Ecto neural progenitor cell (in vitro differentiated cells): Measurements from ENCODE around the gene PCP4.
"Not testable (repeated sequence)": the region's sequence is repeated elsewhere in the genome, so short reads cannot be mapped to it uniquely, and the experiment has no call there.

Source experiments
- DNase-seq: peaks from one replicate; pipeline ENCODE4 v3.0.0-alpha.2; 2018; ENCODE audit warnings: low spot score

The PCP4 gene

DNA sequence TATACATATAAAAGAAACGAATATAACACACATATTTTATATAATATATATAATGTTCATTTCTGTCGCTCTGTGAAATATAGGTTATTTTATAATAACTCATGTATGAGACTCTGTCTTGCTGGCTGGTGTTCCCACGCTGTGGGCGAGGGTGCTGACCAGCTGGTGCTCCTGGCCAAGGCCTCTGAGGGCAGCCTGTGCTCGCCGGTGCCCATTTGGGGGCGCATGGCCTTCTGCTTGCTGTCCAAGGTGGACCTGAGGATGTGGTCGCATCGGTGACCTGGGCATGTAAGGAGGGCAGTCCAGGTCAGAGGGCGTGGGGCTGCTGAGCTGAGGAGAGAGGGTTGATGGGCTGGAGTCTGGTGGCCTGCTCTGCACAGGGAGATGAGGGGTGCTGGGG, 1.1 kb upstream of the PCP4 start:
- DNase-seq: no peak

DNA sequence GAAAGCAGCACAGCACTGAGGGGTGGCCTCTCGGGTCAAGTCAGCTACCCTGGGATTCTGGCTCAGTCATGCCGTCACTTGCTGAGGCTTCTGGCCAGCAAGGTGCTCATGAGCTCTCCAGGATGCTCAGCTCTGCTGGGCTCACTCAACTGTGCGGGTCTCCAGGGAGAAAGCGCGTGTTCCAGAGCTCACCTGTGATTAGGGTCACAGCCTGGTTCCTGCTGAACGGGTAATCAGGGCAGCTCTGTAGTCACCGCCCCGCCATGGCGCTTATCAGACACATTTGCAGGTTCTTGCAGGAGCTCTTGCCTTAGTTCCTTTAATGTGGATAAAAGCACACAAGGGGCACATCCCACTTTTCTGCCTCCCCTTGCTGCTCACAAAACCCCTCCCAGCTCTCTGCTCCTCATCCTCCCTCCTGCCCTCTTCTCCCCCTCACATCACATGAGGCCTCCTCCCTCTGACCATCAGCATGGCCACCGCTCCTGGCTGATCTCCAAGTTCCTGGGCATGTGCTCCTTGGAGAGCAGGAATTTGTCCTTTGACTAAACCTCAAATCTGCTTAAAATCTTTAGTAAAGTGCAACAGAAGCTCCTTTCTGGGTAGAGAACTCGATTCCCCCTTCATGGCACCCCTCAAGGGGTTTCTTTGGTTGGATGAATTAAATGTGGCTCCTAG, 2.0 kb downstream of the PCP4 start:
- no peak for DNase-seq

DNA sequence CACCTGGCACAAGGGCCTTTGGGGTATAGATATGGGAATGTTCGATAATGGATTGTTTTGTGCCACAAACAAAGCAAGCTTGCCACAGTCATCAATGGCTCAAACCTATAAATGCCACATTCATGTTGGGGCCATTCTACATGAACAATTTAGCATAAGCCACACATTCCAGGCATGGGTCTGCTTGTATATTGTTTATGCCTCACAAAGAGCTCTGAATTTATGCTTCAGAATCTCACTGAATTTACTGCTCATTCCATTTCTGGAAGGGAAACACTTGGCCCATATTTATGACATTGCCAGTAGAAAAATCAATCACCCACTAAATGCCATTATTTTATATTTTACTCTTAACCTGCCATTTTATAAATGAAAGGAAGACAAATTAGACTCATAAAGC, 6.4 kb downstream of the PCP4 start:
- DNase-seq: no peak

DNA sequence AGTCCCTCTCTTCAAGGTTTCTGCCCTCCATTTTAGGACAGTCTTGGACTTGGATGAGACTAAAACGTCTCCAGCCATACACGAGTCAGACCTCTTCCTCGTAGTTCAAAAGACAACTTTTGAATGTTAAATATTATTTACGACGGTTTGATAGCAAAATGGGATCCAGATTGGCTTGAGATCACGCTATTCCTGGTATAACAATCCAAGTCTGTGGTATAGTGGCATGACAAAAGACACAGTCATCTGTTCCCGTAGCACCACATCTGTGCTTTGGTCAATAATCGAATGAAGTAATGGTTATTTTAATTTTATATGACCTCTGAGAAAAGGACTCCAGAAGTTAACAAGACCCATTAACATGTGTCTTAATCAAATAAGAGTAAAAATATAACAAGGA, 7.0 kb downstream of the PCP4 start:
- DNase-seq: no peak

DNA sequence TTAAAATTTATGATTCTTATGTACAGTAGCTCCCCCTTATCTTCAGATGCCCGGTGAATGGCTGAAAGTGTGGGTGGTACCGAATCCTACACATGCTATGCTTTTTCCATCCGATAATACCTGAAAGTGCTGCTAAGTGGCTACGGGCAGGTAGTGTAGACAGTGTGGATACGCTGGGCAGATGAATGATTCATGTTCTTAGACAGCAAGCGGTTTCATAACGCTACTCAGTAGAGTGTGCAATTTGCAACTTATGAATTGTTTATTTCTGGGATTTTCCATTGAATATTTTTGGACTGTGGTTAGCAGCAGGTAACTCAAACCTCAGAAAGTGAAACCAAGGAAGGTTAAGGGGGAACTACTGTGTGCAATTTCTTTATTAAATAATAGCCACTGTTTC, 7.5 kb downstream of the PCP4 start:
- no peak for DNase-seq

DNA sequence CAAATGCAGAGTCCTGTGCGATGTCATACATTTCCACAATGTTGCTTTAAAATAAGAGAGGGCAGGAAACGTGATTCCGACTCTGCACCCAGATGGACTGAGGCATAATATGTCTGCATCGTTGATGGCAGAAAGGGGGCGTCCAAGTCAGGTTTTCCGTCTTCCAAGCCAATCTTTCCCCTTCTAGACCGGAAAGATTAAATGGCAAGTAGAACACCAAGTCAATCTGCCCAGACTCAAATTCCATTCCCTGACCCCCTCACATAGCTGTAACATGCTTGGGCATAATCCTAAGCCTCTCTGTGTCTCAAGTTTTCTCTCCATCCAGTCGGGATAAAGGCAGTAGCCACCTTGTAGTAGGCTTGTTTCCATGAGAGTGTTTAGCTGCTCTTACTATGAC, 14.4 kb downstream of the PCP4 start:
- DNase-seq: no peak

DNA sequence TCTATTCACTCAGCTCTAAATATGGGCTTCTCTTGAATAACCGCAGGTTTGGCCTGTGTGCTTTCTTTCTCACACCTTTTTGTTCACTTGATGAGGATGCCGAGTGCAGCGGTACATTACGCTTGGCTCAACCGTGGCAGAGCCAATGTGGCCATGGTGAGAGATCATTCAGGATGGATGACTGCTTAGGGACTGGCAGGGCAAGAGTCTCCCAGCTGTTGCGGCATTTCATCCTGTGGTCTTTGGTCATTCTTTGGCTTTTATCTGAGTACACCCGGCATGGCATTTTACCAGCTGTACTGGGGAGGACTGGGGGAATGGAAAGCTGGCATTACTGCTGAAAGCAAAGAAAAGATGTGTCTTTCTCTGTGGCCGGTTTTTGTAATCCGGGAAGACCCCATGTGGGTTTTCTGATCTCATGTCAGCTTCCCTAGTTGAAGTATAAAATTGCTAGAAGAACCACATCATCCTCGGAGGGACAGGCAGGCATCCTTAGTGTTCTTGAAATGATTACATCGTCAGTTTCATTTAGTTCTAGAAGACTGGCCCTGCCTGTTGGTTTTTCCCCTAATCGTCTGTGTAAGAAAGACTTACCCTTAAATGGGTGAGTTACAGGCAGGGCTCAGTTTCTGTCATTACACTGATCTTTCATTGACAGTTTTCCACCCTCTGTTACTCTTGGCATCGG, 15.1 kb downstream of the PCP4 start:
- DNase-seq: no peak

DNA sequence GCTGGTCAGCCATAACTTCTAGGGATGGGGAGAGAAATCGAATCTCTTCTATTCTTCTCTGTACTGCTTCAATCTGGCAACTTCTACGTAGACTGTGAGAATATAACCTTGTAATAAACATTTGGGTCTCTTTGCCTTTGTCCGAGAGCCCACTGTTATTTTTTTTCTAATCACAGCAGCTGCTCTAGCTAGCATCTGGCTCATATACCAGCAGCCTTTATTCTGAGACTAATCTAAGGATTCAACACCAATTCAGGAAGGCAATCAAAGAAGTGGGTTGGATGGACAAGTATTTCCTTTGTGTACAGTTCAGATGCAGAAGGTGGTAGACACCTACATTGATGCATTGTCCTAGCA, 15.6 kb downstream of the PCP4 start:
- no peak for DNase-seq

DNA sequence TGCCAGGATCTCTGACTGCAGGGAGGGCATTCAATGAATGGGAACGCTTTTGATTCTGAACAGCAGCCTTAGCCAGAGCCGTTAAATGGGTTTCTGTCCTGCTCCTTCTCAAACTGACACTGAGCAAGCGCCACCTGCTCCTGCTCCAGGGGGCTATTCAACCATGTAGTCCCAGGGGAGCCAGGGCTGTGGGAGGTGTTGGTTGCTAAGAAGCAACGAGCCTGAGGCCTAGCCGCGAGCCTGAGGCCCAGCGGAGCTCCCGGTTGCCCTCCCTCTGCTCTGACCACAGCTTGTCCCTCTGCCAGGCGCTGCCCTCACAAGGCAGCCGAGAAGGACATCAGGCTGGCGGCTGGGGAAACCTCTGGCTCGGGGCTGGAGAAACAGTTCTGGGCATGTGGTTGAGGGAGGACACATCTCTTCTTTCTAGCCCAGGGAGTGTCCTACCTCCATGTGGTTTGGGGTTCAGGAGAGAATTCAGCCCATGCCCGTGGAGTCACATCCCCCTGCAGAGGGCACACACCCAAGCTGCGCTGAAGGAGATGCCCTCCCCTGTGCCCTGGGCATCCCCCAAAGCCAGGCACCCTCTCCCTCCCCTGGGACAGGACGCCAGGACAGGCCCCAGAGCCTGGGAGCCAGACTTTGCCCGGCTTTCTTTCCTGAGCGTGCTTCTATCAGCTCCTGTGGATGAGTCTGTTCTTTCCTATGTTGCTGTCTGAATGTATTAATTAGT, 18.0 kb downstream of the PCP4 start:
- no peak for DNase-seq

DNA sequence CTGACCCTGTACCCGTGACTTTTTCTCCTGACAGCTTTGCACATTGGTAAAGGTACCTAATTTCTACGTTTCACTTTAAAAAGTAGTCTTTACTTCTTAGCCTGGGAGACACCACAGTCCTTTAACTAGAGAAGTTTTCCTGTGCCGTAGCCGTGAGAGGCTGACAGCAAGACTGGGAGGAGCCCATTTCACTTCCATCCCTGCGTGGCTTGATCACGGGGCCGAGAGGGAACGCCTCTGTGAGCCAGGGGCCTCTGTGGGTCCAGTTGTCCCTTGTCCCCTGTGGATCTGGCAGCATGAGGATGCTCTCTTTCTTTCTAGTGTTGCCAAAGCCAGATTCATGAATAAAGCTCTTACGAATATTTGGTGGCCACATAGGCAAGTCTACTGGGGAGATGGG, 21.6 kb downstream of the PCP4 start:
- no peak for DNase-seq

DNA sequence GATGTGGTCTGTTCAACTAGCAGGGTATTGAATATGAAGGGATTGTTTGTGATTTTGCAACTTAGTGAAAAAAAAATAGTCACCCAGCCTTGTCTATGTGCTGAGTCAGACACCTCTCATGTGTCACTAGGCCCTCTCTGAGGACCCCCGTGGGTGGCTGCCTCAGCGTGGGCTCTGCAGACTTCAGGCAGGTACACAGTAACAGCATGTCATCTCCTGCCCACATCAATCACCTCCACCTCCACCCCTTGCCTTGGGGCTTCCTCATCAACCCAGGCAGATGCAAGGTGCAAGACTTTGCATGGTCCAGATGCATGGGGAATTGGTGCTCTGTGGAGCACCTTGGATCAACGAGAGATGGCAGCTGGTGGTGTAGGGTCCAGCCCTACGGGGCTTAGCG, 23.9 kb downstream of the PCP4 start:
- DNase-seq: no peak

DNA sequence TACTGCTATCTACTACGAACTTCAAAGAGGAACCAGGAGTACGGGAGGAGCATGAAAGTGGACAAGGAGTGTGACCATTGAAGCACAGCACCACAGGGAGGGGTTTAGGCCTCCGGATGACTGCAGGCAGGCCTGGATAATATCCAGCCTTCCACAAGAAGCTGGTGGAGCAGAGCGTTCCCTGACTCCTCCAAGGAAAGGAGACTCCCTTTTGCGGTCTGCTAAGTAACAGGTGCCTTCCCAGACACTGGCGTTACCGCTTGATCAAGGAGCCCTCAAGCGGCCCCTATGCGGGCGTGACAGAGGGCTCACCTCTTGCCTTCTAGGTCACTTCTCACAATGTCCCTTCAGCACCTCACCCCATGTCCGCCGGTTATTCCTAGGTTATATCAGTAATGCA, 24.6 kb downstream of the PCP4 start:
- not testable (repeated sequence) for DNase-seq

DNA sequence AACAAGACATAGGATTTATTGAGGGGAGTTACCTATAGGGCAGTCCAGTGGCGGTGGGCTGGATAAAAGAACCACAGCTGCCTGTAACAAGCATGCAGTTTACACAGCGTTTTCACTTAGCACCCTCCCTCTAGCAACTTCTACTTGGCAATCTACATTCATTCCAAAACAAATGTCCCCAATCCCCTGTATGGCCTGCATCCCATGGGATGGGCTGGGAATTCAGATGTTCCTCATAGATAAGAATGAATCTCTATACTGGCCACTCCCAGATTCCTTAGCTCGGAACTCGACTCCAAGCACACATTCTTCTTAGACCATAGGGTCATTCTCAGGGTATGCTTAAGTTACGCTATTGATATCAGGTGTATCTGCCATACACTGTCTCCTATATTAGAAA, 33.3 kb downstream of the PCP4 start:
- DNase-seq: no peak

DNA sequence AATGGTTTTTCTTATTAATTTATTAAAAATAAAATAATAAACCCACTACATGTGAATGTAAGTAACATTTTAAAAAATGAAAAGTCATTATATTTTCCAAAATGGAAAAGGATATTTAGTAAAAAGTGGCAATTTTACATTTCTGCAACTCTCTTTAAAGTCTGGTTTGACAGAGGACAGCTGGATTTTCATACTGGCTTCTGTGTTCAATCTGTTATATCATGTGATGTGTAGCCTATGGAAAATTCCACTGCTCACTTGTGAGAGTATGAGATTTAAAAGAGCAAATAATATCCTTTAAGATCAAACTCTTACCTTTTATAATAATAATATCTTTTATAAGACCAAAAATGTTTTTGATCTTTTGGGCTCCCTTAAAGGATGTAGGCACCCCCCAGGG, 33.7 kb downstream of the PCP4 start:
- DNase-seq: no peak

DNA sequence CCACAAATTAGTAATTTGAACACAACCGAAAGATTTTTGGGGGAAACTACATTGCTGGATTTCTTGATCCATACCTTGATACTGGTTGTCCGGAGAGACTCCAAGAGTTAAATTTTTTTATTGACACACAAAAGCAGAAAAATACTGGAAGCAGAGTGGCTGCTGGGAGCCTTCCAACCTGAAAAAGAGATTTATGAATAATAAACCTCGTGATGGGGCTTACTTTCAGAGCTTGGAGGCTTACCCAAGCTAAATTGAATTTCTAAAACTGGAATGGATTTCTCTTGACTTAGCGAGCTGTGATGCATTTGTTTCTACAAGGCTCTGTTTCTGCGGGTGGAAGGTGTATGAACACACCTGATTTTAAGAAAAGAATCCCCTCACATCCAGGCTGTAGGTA, 35.7 kb downstream of the PCP4 start:
- no peak for DNase-seq

DNA sequence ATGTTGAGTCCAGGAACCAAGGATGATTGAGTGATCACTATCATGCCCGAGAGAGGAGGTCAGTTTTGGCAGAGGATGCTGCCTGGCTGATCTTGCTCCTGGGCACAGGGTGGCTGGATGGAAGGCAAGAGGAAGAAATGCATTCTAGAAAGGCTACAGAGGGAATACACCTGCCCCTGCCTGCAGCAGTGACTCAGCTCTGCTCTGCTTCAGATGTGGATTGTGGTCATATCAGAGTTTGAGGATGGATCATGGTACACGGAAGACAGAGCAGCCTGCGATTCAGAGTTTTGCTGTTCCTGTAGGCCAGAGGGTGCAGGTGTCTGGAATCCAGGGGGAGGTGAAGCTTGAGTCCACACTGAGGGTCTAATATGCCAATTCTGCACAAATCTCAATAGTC, 37.2 kb downstream of the PCP4 start:
- no peak for DNase-seq

DNA sequence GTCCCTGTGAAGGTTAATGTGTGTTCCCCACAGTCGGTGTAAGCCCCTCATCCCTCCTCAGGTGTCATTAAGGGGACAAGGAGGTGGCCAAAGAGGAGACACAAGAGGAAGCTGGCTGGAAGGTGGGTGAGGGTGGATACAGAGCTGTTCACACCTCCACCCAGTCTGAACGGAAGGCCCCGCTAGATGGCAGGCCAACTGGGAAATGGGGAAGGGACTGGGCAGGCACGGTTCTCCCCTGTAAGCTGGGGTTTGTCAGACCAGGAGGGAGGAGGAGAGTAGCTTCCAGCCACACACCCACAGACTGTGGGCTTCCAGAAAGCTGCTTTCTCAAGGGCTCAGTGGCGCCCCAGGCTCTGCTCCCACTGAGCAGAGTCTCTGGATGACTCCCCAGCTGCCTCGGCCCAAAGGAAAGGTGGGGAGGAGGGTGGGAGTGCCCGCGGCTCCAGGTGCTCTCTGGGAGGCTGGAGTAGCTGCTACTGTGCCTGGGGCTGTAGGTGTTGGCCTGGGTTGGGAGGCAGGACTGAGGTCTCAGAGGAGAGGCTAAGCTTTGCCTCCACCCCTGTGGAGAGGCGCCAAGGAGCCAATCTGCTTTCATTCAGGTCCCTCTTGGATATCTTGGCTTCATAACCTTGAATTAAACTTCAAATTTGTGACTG, 41.2 kb downstream of the PCP4 start:
- no peak for DNase-seq

DNA sequence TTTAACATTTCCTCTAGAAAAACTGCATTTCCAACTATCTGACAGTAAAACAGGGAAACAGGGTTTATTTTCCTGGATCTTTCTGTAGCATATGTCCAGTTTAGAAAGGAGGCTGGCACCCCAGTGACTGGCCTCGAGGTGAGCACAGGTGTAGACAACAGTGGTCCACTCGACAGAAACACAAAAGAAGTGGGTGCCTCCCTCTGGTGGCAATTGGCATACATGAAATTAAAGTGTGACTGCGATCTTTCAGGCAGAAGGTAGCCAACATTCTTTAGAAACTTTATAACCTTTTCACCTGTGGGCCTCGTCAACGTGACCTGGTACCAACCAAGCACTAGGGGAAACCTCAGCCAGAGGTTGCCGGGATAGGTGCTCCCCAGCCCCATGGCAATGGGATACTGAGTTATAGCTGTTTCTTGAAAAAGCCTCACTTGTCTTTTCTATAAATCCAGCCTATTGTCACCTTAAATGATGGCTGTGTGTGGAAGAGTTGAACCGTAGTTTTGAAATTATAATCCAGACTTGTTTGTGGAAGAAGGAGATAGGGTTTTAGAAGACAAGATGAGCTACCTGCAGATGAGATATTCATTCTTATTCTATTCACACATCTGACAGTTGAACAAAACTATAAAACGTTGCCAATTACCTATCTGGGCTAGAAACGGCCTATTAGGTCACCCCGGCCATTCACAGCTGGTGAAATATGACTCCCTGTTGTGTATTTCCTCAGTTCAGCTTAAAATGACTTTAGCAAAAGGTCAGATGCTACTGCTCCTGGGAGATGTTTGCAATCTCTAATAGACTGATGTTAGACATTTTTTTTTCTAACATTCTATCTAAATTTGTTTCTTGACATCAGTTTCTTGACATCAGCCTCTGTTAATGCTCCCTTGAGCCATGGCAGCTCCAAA, 44.3 kb downstream of the PCP4 start:
- no peak for DNase-seq

DNA sequence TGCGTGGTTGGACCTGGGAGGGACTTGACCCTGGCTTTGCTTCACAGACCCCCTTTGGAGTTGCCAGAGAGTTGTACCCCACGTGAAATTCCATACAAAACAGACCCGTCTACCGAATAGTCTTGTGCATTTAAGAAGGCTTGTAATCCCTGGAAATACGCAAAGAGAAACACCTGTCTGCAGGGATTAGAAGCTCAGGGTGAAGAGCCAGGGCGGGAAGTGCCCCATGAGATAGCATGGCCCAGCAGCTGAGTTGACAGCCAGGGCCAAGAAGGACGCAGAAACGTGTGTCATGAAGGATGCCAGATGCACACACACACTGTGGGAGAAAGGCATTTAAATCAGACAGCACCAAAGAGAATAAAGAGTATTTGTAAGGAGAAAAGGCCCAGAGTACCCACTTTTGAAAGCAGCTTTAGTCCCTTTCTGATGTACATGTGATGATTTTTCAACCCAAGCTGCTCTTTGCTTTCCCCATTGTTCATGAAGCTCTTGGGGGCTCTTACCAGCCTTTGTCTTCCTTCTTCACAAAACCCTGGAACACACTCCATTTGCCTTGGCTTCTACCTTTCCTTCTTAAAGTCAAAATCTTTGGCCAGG, 46.6 kb downstream of the PCP4 start:
- no peak for DNase-seq

DNA sequence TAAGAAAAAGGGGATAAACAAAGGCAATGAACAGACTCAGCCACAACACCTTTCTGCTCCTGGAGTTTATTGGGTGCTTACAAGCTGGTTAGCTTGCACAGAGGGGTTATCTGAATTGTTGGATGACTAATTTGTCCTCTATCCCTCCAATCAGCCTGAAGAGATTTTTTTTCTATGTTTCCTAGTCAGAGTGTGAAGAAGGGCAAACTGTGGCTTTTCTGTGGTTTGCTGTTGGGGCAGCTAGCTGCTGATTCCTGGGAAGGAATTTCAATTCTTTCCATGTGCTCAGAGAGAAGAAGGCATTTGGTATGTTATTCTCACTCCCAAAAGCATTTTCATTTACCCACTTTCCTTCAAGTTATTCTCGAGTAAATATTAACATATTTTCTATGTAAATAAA, 48.6 kb downstream of the PCP4 start:
- DNase-seq: no peak

DNA sequence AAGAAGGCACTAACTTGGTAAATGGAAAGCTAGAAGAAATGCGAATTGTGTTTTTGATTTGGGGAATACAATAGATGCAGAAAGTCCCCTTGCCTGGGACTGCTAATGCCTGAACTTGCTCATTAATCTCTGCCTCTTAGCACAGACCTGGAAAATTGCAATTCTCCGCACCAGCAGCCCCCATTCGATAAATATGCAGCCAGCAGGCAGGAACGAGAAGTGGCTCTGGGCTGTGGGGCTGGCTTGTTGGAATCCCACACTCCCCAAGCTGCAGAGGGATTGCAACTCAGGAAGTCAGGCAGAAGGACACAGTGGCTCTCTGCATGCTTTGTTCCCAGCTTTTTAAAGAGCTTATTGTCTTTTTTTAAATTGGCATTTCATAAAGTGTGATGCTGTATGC, 51.3 kb downstream of the PCP4 start:
- no peak for DNase-seq

DNA sequence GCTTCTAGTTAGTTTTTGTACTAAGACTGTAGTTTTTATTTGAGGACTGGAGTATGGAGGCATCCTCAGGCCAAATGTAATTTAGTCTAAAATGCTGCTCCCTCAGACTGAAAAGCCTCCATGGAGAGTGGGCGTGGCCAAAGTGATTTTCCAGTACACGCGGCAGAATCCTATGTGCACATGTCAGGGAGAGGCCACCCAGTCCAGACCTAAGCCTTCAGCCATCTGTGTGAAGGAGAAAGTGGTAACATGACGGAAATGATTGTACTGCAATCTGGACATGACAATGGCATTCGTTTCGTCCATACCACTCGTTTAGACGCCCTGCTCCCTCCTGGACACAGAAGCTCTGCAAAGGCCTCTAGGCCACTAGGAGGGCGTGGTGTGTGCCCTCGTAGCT, 56.2 kb downstream of the PCP4 start:
- DNase-seq: no peak
